Bronchial epithelial cell (primary cell): ENCODE measurements around the gene FAM98B. TPM values are rescaled to one million over a fixed set of nuclear protein-coding genes. Genes with fewer than 3 reads are reported as not detected.
A peak's percentile ranks its signal among the peaks of the same experiment; 100 is the strongest.

ENCODE experiments used
- DNase-seq: peaks from one replicate; pipeline ENCODE4 v3.0.0-alpha.2; 2010; ENCODE audit warnings: low read depth
- FAIRE-seq: peaks from 2 replicates; lab custom pipeline; 2011; peaks lifted over from hg19 to GRCh38; lab: Jason Lieb, UNC
- H3K27me3 ChIP-seq: 2 replicates; pipeline ENCODE4 v1.5.1; 2011; ENCODE audit warnings: low read length; ENCODE audit not compliant: control insufficient read depth, insufficient read depth
- H3K36me3 ChIP-seq: 2 replicates; pipeline ENCODE4 v1.5.1; 2011; ENCODE audit warnings: low read length; ENCODE audit not compliant: control insufficient read depth, insufficient read depth
- H3K4me3 ChIP-seq: 2 replicates; pipeline ENCODE4 v1.5.1; 2011; ENCODE audit warnings: mild to moderate bottlenecking, low read depth, low read length, control low read depth
- total RNA-seq: library from RNA; depleted of rRNA; stranded (reverse); fragments of >200 nt; gene quantifications from 2 replicates; pipeline ENCODE4 v1.2.1, GENCODE V29; 2014
- TF ChIP-seq, protein P1 (sequence below): IDR thresholded peaks from 2 replicates; pipeline ENCODE4 v1.5.1; 2011; ENCODE audit warnings: mild to moderate bottlenecking, moderate library complexity, low read length, control low read depth, inconsistent platforms; ENCODE audit not compliant: insufficient read depth, severe bottlenecking

Gene FAM98B
- total RNA-seq, 1 donor from 2014 or later, result 6.8 TPM

- FAIRE-seq (no peak), DNase-seq (peak; percentile 14)
- Histone ChIP-seq H3K36me3 (peaks cover 1% of the 10 kb centered on the region), H3K27me3 (no peaks in the 10 kb centered on the region), H3K4me3 (peak overlapping the region; percentile 78)
- TF ChIP-seq, protein P1, sequence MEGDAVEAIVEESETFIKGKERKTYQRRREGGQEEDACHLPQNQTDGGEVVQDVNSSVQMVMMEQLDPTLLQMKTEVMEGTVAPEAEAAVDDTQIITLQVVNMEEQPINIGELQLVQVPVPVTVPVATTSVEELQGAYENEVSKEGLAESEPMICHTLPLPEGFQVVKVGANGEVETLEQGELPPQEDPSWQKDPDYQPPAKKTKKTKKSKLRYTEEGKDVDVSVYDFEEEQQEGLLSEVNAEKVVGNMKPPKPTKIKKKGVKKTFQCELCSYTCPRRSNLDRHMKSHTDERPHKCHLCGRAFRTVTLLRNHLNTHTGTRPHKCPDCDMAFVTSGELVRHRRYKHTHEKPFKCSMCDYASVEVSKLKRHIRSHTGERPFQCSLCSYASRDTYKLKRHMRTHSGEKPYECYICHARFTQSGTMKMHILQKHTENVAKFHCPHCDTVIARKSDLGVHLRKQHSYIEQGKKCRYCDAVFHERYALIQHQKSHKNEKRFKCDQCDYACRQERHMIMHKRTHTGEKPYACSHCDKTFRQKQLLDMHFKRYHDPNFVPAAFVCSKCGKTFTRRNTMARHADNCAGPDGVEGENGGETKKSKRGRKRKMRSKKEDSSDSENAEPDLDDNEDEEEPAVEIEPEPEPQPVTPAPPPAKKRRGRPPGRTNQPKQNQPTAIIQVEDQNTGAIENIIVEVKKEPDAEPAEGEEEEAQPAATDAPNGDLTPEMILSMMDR, result no peak
These were observed 1.2 kb downstream of the FAM98B start for GRCh38 chr15:38455092-38455491.

DNA sequence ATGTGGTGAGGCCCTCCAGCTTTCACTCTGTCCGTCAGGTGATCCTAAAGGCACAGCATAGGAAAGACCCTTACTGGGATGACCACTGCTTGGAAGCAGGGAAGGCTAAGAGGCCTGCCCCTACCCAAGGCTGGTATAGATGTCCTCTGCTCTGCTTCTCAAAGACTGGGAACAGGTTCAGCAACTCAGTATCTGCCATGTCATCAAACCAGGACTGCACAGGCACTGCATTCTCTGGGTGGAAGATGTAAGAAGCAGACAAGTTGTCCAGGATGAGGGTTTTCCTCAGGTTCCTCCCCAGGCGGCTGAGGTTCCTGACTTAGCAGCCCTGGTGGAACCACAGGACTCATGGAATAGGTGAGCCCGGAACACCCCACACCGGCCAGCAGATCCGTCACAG lies 4.7 kb downstream of the FAM98B start:
- TF ChIP-seq, protein P1, result no peak
- H3K4me3 ChIP-seq, result no peak overlapping the region
- H3K27me3 ChIP-seq, result no peaks in the 10 kb centered on the region
- FAIRE-seq (peak; percentile 99), DNase-seq (no peak)
- H3K36me3 ChIP-seq, result peaks cover 1% of the 10 kb centered on the region

- FAIRE-seq, result no peak
- Histone ChIP-seq H3K27me3 (no peaks in the 10 kb centered on the region), H3K36me3 (peaks cover 1% of the 10 kb centered on the region), H3K4me3 (no peak overlapping the region)
- DNase-seq, result no peak
- TF ChIP-seq, protein P1, result no peak
These were observed 5.6 kb downstream of the FAM98B start for GRCh38 chr15:38459480-38459879.

GRCh38 chr15:38460543-38460942 lies 6.6 kb downstream of the FAM98B start:
- no peaks in the 10 kb centered on the region for H3K27me3 ChIP-seq
- FAIRE-seq (no peak), DNase-seq (no peak)
- H3K4me3 ChIP-seq, result no peak overlapping the region
- TF ChIP-seq, protein P1, result no peak
- H3K36me3 ChIP-seq, result peaks cover 1% of the 10 kb centered on the region

GRCh38 chr15:38461066-38461833 lies 7.3 kb downstream of the FAM98B start:
- TF ChIP-seq, protein P1, result no peak
- H3K27me3 ChIP-seq, result no peaks in the 10 kb centered on the region
- peak; percentile 5 for DNase-seq

More at GRCh38 chr15:38461066-38461833, 7.3 kb downstream of the FAM98B start:
- FAIRE-seq, result no peak
- Histone ChIP-seq H3K36me3 (peaks cover 1% of the 10 kb centered on the region), H3K4me3 (no peak overlapping the region)
